Measurements from ENCODE around the gene TNIP2. TPM values are rescaled to one million over a fixed set of nuclear protein-coding genes. Genes with fewer than 3 reads are reported as not detected.

The TNIP2 gene
- total RNA-seq, 4 donors from 2014 or later: 91.8 to 203 (median 129) TPM

DNA sequence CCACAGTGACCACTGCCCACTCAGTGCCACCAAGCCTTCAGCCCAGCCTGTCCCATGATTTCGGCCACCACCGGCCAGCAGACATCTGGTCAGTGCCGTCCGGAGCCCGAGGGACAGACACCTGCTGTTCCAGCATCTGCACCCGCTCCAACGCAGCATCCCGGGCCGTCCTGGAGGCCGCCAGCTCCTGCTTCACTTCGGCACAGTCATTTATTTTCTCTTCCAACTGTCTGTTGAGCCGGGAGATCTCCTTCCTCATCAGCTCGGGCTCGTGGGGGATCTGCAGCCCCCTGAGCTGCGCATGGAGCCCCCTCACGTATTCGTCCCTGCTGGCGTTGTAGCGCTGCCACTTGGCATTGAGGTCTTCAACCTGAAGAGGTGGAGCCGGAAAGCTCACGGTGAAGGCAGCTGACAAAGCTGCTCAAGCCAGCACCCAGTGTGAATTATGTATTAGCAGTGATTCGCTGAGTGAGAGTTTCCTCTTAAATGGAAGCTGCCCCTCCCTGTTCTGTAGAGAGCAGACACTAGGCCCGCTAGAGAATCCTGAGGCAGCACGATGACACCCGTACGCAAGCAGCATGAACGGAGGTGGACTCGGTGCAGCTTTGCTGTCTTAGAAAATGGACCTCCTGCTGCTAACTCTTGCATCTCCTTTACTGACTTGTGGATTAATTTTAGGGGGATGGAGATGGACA lies 11.4 kb downstream of the TNIP2 start:
- DNase-seq: no peak
- TF ChIP-seq POLR2AphosphoS5 (IDR thresholded peaks at IDR 0.05): no peak
- TF ChIP-seq, protein P1, sequence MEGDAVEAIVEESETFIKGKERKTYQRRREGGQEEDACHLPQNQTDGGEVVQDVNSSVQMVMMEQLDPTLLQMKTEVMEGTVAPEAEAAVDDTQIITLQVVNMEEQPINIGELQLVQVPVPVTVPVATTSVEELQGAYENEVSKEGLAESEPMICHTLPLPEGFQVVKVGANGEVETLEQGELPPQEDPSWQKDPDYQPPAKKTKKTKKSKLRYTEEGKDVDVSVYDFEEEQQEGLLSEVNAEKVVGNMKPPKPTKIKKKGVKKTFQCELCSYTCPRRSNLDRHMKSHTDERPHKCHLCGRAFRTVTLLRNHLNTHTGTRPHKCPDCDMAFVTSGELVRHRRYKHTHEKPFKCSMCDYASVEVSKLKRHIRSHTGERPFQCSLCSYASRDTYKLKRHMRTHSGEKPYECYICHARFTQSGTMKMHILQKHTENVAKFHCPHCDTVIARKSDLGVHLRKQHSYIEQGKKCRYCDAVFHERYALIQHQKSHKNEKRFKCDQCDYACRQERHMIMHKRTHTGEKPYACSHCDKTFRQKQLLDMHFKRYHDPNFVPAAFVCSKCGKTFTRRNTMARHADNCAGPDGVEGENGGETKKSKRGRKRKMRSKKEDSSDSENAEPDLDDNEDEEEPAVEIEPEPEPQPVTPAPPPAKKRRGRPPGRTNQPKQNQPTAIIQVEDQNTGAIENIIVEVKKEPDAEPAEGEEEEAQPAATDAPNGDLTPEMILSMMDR (IDR thresholded peaks at IDR 0.05): no peak
- TF ChIP-seq POLR2A (IDR thresholded peaks at IDR 0.05): no peak
- no peak for TF ChIP-seq EP300 (IDR thresholded peaks at IDR 0.05; ENCODE audit: low read depth)
- Histone ChIP-seq H3K27ac (peak overlapping the region in 3 of 4 donors; percentile 17 to 65 (median 28)), H3K36me3 (peaks cover 0 to 35% (median 15%) of the 10 kb centered on the region in 4 donors), H3K9me3 (no peaks in the 10 kb centered on the region), H3K4me1 (peaks cover 0 to 27% (median 12%) of the 10 kb centered on the region in 4 donors), H3K27me3 (no peaks in the 10 kb centered on the region), H3K4me3 (no peak overlapping the region)
- 92 to 95% methylated on average over 4 to 28 of the region's 28 CpGs for WGBS, 2 donors (ENCODE audit: low coverage in 1 of 2)
- intact Hi-C loops (cut with DNase I; ENCODE audit: low total_unique reads): no loop called here
- in situ Hi-C loops (cut with MboI; ENCODE audit: low pct_ligation_motif_present in 1 of 4, low pct_unique_long_range_greater_than_20kb in 1 of 4, low sequenced_read_pairs in 3 of 4): no loop called here

DNA sequence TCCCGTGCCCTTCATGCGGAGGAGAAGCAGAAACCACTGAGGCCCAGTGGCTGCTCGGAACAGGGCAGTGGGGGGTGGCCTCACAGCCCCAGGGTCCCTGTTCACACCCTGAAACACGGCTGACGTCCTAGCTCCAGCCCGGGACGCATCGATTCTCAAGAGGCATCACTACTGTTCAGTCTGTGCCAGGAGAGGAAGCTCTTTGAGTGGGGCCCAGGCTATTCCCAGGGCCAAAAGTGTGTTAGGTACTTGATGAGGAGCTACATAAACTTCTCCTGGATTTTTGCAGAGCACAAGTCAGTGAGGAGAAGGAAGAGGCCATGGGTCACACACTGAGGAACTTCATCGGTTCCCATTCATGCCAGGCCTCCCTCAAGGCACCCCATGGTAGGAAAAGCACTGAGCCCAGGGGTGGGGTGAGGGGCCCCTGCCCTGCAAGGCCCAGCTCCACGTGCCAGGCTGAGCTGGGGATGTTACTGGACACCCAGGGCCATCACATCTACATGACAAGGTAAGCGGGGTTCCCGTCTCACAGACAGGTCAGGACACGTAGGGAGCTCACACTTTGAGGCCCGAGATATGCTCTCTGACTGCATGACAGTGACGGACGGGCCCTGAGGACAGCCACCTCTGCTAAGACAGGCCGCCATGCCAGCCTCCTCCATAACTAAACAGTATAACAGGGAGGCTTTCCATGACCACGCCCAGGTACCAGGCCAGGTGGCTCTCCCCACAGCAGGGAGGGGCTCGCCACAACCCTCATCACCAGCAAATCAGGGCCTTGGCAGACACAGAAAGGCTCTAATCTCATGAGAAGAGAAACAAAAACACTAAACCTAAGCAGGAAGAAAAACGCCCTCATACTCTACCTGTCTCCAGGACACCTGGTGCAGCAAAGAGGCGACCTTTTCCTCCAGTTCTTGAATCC lies 12.4 kb downstream of the TNIP2 start:
- H3K4me3 ChIP-seq: no peak overlapping the region
- H3K27me3 ChIP-seq: no peaks in the 10 kb centered on the region
- in situ Hi-C loops (cut with MboI; ENCODE audit: low pct_ligation_motif_present in 1 of 4, low pct_unique_long_range_greater_than_20kb in 1 of 4, low sequenced_read_pairs in 3 of 4) (no loop called here), intact Hi-C loops (cut with DNase I; ENCODE audit: low total_unique reads) (no loop called here)
- 73 to 74% methylated on average over 5 to 21 of the region's 21 CpGs for WGBS, 2 donors (ENCODE audit: low coverage in 1 of 2)
- DNase-seq: peak; percentile 68
- peaks cover 0 to 27% (median 12%) of the 10 kb centered on the region in 4 donors for H3K4me1 ChIP-seq
- peak overlapping the region in 3 of 4 donors; percentile 17 to 65 (median 28) for H3K27ac ChIP-seq
- TF ChIP-seq POLR2AphosphoS5 (IDR thresholded peaks at IDR 0.05) (no peak), EP300 (IDR thresholded peaks at IDR 0.05; ENCODE audit: low read depth) (no peak), POLR2A (IDR thresholded peaks at IDR 0.05) (no peak)
- TF ChIP-seq, protein P1 (IDR thresholded peaks at IDR 0.05): no peak
- peaks cover 0 to 35% (median 15%) of the 10 kb centered on the region in 4 donors for H3K36me3 ChIP-seq
- no peaks in the 10 kb centered on the region for H3K9me3 ChIP-seq

- in situ Hi-C loops (cut with MboI; ENCODE audit: low pct_ligation_motif_present in 1 of 4, low pct_unique_long_range_greater_than_20kb in 1 of 4, low sequenced_read_pairs in 3 of 4) (no loop called here), intact Hi-C loops (cut with DNase I; ENCODE audit: low total_unique reads) (no loop called here)
- H3K9me3 ChIP-seq: no peaks in the 10 kb centered on the region
- H3K36me3 ChIP-seq: peaks cover 0 to 35% (median 15%) of the 10 kb centered on the region in 4 donors
- no peaks in the 10 kb centered on the region for H3K27me3 ChIP-seq
- H3K4me1 ChIP-seq: peaks cover 0 to 27% (median 12%) of the 10 kb centered on the region in 4 donors
- no peak overlapping the region for H3K4me3 ChIP-seq
- 81 to 100% methylated on average over 1 to 6 of the region's 6 CpGs for WGBS, 2 donors (ENCODE audit: low coverage in 1 of 2)
- TF ChIP-seq EP300 (IDR thresholded peaks at IDR 0.05; ENCODE audit: low read depth): no peak
- no peak overlapping the region for H3K27ac ChIP-seq
- no peak for DNase-seq
Measured at GRCh38 chr4:2742823-2743517, 13.2 kb downstream of the TNIP2 start.

GRCh38 chr4:2742081-2742822 lies 13.9 kb downstream of the TNIP2 start:
- TF ChIP-seq POLR2A (IDR thresholded peaks at IDR 0.05): no peak
- no peak for TF ChIP-seq POLR2AphosphoS5 (IDR thresholded peaks at IDR 0.05)
- TF ChIP-seq, protein P1 (IDR thresholded peaks at IDR 0.05): no peak
- no peak for TF ChIP-seq EP300 (IDR thresholded peaks at IDR 0.05; ENCODE audit: low read depth)
- intact Hi-C loops (cut with DNase I; ENCODE audit: low total_unique reads): no loop called here
- H3K36me3 ChIP-seq: peaks cover 0 to 29% (median 12%) of the 10 kb centered on the region in 4 donors
- H3K4me3 ChIP-seq: no peak overlapping the region
- H3K9me3 ChIP-seq: no peaks in the 10 kb centered on the region
- WGBS, 2 donors (ENCODE audit: low coverage in 1 of 2): 92% methylated on average over 18 of the region's 27 CpGs; no CpG with 5 or more reads in 1 of the 2 donors
- in situ Hi-C loops (cut with MboI; ENCODE audit: low pct_ligation_motif_present in 1 of 4, low pct_unique_long_range_greater_than_20kb in 1 of 4, low sequenced_read_pairs in 3 of 4): no loop called here
- H3K4me1 ChIP-seq: peaks cover 0 to 27% (median 12%) of the 10 kb centered on the region in 4 donors
- no peak for DNase-seq
- no peak overlapping the region for H3K27ac ChIP-seq
- H3K27me3 ChIP-seq: no peaks in the 10 kb centered on the region

All from transverse colon (tissue), 4 donors.